Heart right ventricle (tissue), 16 donors: Measurements from ENCODE around the gene SERBP1. TPM values are rescaled to one million over a fixed set of nuclear protein-coding genes. Genes with fewer than 3 reads are reported as not detected.
"Not testable (repeated sequence)": the region's sequence is repeated elsewhere in the genome, so short reads cannot be mapped to it uniquely, and the experiment has no call there.

Experiments
- ATAC-seq, 8 donors: fragments of 200-7000 bp; cut with Tn5 transposase; one replicate each; pipeline ENCODE4 v1.9.1; 2020; ENCODE audit warnings: mild to moderate bottlenecking in 8 of 8, moderate library complexity in 8 of 8, moderate number of reproducible peaks in 1 of 8
- DNase-seq, 2 donors: peaks; one replicate each; pipeline ENCODE4 v3.0.0-alpha.2; 2020
- H3K27ac ChIP-seq, 10 donors: fragments of 200-600 bp; sonication (generic) in 2 of 10; one replicate each; pipeline versions ENCODE4 v1.5.0 to v1.8.0; 2020 to 2022; ENCODE audit warnings: mild to moderate bottlenecking in 3 of 10
- H3K27me3 ChIP-seq, 7 donors: fragments of 200-600 bp; one replicate each; pipeline ENCODE4 v1.8.0; 2021 to 2022; ENCODE audit warnings: mild to moderate bottlenecking in 2 of 7
- H3K36me3 ChIP-seq, 9 donors: fragments of 200-600 bp; sonication (generic) in 1 of 9; one replicate each; pipeline versions ENCODE4 v1.5.0 to v1.8.0; 2020 to 2022; ENCODE audit warnings: mild to moderate bottlenecking in 2 of 9
- H3K4me1 ChIP-seq, 9 donors: fragments of 200-600 bp; sonication (generic) in 1 of 9; one replicate each; pipeline versions ENCODE4 v1.5.0 to v1.8.0; 2020 to 2022; ENCODE audit warnings: mild to moderate bottlenecking in 4 of 9
- H3K4me3 ChIP-seq, 10 donors: fragments of 200-600 bp; sonication (generic) in 2 of 10; one replicate each; pipeline versions ENCODE4 v1.5.0 to v1.8.0; 2020 to 2022; ENCODE audit warnings: mild to moderate bottlenecking in 7 of 10, moderate library complexity in 2 of 10
- H3K9me3 ChIP-seq, 11 donors: fragments of 200-600 bp in 10 of 11; sonication (generic) in 2 of 11; one replicate each; pipeline versions ENCODE4 v1.5.0 to v1.8.0; 2013 to 2022; ENCODE audit warnings: mild to moderate bottlenecking in 2 of 11, control low read depth in 1 of 11, moderate library complexity in 1 of 11
- WGBS, 2 donors: extraction: QIAGEN DNeasy Blood & Tissue Kit; methylation state at CpG; one replicate each; pipeline ENCODE4 v1.1.7; 2013; ENCODE audit warnings: inconsistent platforms in 1 of 2; 5-methylcytosine and 5-hydroxymethylcytosine counted together
- intact Hi-C, 10 donors: fragments of 100-400 bp; cut with DNase I; formaldehyde crosslinking; loops; one replicate each; pipeline versions ENCODE4 v1.11.1 to v1.14.2; 2022
- polyA plus RNA-seq, 2 donors: library from polyadenylated mRNA; stranded (reverse); fragments of 200-250 nt; gene quantifications; one replicate each; pipeline ENCODE4 v1.2.3, GENCODE V29; 2013
- total RNA-seq, 10 donors: library from RNA; stranded (reverse); fragmentation: NEBNext Ultra II Directional in 3 of 10; extraction: Animal tissue kit (Norgen Biotek cat#: 25700) in 3 of 10; gene quantifications; one replicate each; pipeline versions ENCODE4 v1.2.1 to v1.2.4, GENCODE V29; 2021 to 2023
- TF ChIP-seq, protein P1 (sequence below), 9 donors: fragments of 200-600 bp; sonication (generic) in 2 of 9; IDR thresholded peaks; one replicate each; pipeline versions ENCODE4 v1.5.0 to v1.8.0; 2021 to 2022; ENCODE audit warnings: antibody characterized with exemption in 9 of 9, mild to moderate bottlenecking in 5 of 9, moderate library complexity in 1 of 9
- donor health status: Arrhythmogenic right ventricular cardiomyopathy.
- donor health status: ischemic (EF 13 %, LVEDD 7.1; RV severe dilation, severe dysfunction).
- donor health status: healthy with polysubstance abuse.
- donor health status: DM: no; HTN: yes; CAD: no.
- donor health status: DM: no; HTN: no; CAD: no.
- donor health status: ischemic (EF 25% LVEDD 6.9; RV normal size, moderate dysfunction).
- donor health status: ischemic (EF 25% LVEDD 5.7; RV mildly dilated, moderate dysfunction).
- donor health status: healthy.
- donor health status: DM: yes; HTN: yes; CAD: no.
- donor health status: Ischemic cardiomyopathy.
- donor health status: ischemic (EF 35%, LVEDD 5.7; RV mildly dilated, moderate dysfunction).
- donor health status: nonischemic (EF 11% LVEDD 7.7; RV severe dilation, severe dysfunction).
- donor health status: DM: yes; HTN: yes; CAD: no.
- donor health status: PGD.
- donor health status: ischemic (EF 29% LVEDD 5.4; RV normal size, mild dysfunction).
- donor health status: nonischemic (EF 23%, LVEDD 6.1; RV moderate dilation, normal function).

Gene SERBP1
- total and polyA plus RNA-seq, 12 donors: 58.3 to 153 (median 136) TPM

GRCh38 chr1:67451815-67452214 lies 21.6 kb upstream of the SERBP1 start:
- intact Hi-C loops: no loop called here
- TF ChIP-seq, protein P1, sequence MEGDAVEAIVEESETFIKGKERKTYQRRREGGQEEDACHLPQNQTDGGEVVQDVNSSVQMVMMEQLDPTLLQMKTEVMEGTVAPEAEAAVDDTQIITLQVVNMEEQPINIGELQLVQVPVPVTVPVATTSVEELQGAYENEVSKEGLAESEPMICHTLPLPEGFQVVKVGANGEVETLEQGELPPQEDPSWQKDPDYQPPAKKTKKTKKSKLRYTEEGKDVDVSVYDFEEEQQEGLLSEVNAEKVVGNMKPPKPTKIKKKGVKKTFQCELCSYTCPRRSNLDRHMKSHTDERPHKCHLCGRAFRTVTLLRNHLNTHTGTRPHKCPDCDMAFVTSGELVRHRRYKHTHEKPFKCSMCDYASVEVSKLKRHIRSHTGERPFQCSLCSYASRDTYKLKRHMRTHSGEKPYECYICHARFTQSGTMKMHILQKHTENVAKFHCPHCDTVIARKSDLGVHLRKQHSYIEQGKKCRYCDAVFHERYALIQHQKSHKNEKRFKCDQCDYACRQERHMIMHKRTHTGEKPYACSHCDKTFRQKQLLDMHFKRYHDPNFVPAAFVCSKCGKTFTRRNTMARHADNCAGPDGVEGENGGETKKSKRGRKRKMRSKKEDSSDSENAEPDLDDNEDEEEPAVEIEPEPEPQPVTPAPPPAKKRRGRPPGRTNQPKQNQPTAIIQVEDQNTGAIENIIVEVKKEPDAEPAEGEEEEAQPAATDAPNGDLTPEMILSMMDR (IDR thresholded peaks at IDR 0.05): no peak
- H3K9me3 ChIP-seq: no peaks in the 10 kb centered on the region
- H3K4me3 ChIP-seq: no peak overlapping the region
- WGBS, 2 donors: 91 to 95% methylated on average over 2 of the region's 2 CpGs
- ATAC-seq: no peak
- no peaks in the 10 kb centered on the region for H3K27me3 ChIP-seq
- no peaks in the 10 kb centered on the region for H3K36me3 ChIP-seq
- H3K4me1 ChIP-seq: peaks cover 0 to 2% (median under 1%) of the 10 kb centered on the region in 9 donors
- H3K27ac ChIP-seq: no peak overlapping the region
- DNase-seq: no peak

DNA sequence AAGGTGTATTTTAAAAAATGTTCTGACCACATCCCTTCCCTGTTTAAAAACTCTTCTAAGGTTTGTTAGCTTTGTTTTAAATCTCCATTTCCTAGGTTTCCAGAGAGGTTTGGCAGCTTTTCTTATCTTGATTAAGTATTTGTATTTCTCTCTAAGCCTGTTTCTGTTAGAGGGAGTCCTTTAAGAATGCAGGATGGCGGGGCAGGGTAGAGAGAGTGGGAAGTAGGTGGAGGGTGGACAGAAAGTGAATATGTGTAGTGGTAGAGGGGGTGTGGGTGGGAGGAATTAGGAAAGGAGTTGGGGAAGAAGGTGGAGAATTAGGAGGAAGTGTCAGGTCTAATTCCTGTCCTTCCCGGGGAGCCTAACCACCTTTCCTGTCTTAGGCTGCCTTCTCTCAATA lies 21.2 kb upstream of the SERBP1 start:
- no peaks in the 10 kb centered on the region for H3K27me3 ChIP-seq
- H3K36me3 ChIP-seq: no peaks in the 10 kb centered on the region
- no peak overlapping the region for H3K4me3 ChIP-seq
- H3K9me3 ChIP-seq: no peaks in the 10 kb centered on the region
- H3K27ac ChIP-seq: no peak overlapping the region
- 72 to 73% methylated on average over 2 of the region's 2 CpGs for WGBS, 2 donors
- intact Hi-C loops: no loop called here
- DNase-seq (no peak), ATAC-seq (no peak)
- H3K4me1 ChIP-seq: peaks cover 0 to 6% (median 4%) of the 10 kb centered on the region in 9 donors
- TF ChIP-seq, protein P1 (IDR thresholded peaks at IDR 0.05): no peak

- no peaks in the 10 kb centered on the region for H3K9me3 ChIP-seq
- no peak overlapping the region for H3K4me3 ChIP-seq
- WGBS, 2 donors: 48 to 52% methylated on average over 1 of the region's 1 CpG
- no peaks in the 10 kb centered on the region for H3K36me3 ChIP-seq
- ATAC-seq: peak in 5 of 8 donors; percentile 22 to 44 (median 33)
- DNase-seq: no peak
- intact Hi-C loops: no loop called here
- peaks cover 0 to 14% (median 6%) of the 10 kb centered on the region in 9 donors for H3K4me1 ChIP-seq
- TF ChIP-seq, protein P1 (IDR thresholded peaks at IDR 0.05): no peak
- peak overlapping the region in 1 of 10 donors; percentile 47 for H3K27ac ChIP-seq
- H3K27me3 ChIP-seq: no peaks in the 10 kb centered on the region
Measured at GRCh38 chr1:67446893-67447292, 16.7 kb upstream of the SERBP1 start.

GRCh38 chr1:67446014-67446413 lies 15.8 kb upstream of the SERBP1 start:
- intact Hi-C loops, H3K9me3 ChIP-seq, DNase-seq, H3K36me3 ChIP-seq, H3K4me3 ChIP-seq, H3K27me3 ChIP-seq, ATAC-seq, H3K27ac ChIP-seq: not testable (repeated sequence)
- peaks cover 5 to 22% (median 11%) of the 10 kb centered on the region in 9 donors for H3K4me1 ChIP-seq
- WGBS, 2 donors: 81 to 82% methylated on average over 5 of the region's 5 CpGs

DNA sequence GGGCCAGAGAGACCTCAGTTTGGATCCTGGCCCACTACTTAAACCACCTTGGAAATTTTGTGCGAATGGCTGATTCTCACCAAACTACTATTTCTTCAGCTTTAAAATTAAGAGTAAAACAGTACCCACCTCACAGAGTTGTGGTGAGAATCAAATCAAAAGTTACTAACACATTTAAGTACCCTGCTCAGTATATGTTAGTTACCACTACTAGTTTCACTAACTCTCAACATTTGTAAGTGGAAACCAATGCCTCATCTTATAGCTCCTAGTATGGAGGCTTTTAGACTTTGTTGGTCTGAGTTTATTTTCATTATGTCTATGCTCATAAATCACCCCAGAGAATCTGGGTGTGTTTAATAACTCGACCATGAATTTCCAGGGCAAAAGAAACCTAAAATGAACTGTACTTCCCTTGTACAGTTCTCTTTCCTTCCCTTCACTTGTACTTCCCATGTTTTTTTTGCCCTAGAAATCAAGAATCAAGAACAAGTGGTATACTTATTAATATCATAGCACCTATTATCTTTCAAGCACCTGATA lies 11.6 kb upstream of the SERBP1 start:
- ATAC-seq: no peak
- TF ChIP-seq, protein P1 (IDR thresholded peaks at IDR 0.05): no peak
- DNase-seq: no peak
- Histone ChIP-seq H3K27me3 (no peaks in the 10 kb centered on the region), H3K4me1 (peaks cover 5 to 30% (median 18%) of the 10 kb centered on the region in 9 donors), H3K27ac (no peak overlapping the region), H3K36me3 (no peaks in the 10 kb centered on the region), H3K4me3 (no peak overlapping the region), H3K9me3 (no peaks in the 10 kb centered on the region)
- intact Hi-C loops: no loop called here
- WGBS, 2 donors: 75 to 82% methylated on average over 2 of the region's 2 CpGs
